Vagina (tissue), 2 donors: ENCODE data around the gene MRPL17. TPM values are rescaled to one million over a fixed set of nuclear protein-coding genes. Genes with fewer than 3 reads are reported as not detected.
"Not testable (repeated sequence)": the region's sequence is repeated elsewhere in the genome, so short reads cannot be mapped to it uniquely, and the experiment has no call there.

Source experiments
- DNase-seq, 2 donors: peaks; one replicate each; pipeline ENCODE4 v3.0.0-alpha.2; 2017; ENCODE audit errors: extremely low spot score in 2 of 2
- H3K27ac ChIP-seq: fragments of 200-600 bp; sonication (generic); one replicate; pipeline ENCODE4 v1.5.1; 2019
- H3K27me3 ChIP-seq: fragments of 200-600 bp; sonication (generic); one replicate; pipeline ENCODE4 v1.5.1; 2019
- H3K36me3 ChIP-seq, 2 donors: fragments of 200-600 bp; sonication (generic); one replicate each; pipeline ENCODE4 v1.5.1; 2017 to 2019
- H3K4me1 ChIP-seq: fragments of 200-600 bp; sonication (generic); one replicate; pipeline ENCODE4 v1.5.1; 2019
- H3K4me3 ChIP-seq, 2 donors: fragments of 200-600 bp; sonication (generic); 1 replicate in 1 of 2; 2 replicates in 1 of 2; pipeline ENCODE4 v1.5.1; 2016 to 2019
- H3K9me3 ChIP-seq: fragments of 200-600 bp; sonication (generic); one replicate; pipeline ENCODE4 v1.5.1; 2019
- CTCF ChIP-seq, 3 experiments: fragments of 450-650 bp in 2 of 3; fragments of 200-600 bp in 1 of 3; sonication (generic) in 1 of 3; IDR thresholded peaks; one replicate each; pipeline ENCODE4 v1.5.1; 2017 to 2019; ENCODE audit warnings: antibody characterized with exemption in 3 of 3, mild to moderate bottlenecking in 2 of 3, moderate library complexity in 2 of 3
- POLR2A ChIP-seq, 2 donors: fragments of 450-650 bp; IDR thresholded peaks; one replicate each; pipeline ENCODE4 v1.6.1; 2017; ENCODE audit warnings: antibody characterized with exemption in 2 of 2, mild to moderate bottlenecking in 2 of 2, moderate library complexity in 2 of 2
- POLR2AphosphoS5 ChIP-seq, 2 donors: sonication (generic); formaldehyde crosslinking; IDR thresholded peaks; one replicate each; pipeline ENCODE4 v1.9.0; 2017; ENCODE audit warnings: antibody characterized with exemption in 2 of 2, mild to moderate bottlenecking in 2 of 2, low read depth in 1 of 2; ENCODE audit not compliant: insufficient read depth in 1 of 2
- intact Hi-C: fragments of 100-400 bp; cut with DNase I; formaldehyde crosslinking; loops from one replicate; pipeline ENCODE4 v1.15.1; 2023
- total RNA-seq: library from RNA; depleted of rRNA; stranded (reverse); fragments of >200 nt; gene quantifications from one replicate; pipeline ENCODE4 v1.2.3, GENCODE V29; 2016

Gene MRPL17
- total RNA-seq, 1 donor from 2014 or later, result 55.2 TPM

GRCh38 chr11:6705905-6706535, 22.9 kb upstream of the MRPL17 start:
- no peak overlapping the region for H3K4me3 ChIP-seq
- TF ChIP-seq POLR2AphosphoS5 (IDR thresholded peaks at IDR 0.05; ENCODE audit: insufficient read depth in 1 of 2, low read depth in 1 of 2) (peak in 1 of 2 donors; percentile 54), POLR2A (IDR thresholded peaks at IDR 0.05) (no peak), CTCF (IDR thresholded peaks at IDR 0.05) (peak; percentile 46 to 88 (median 84))
- no peaks in the 10 kb centered on the region for H3K36me3 ChIP-seq
- intact Hi-C loops, result no loop called here
- no peaks in the 10 kb centered on the region for H3K9me3 ChIP-seq
- no peaks in the 10 kb centered on the region for H3K4me1 ChIP-seq
- no peak for DNase-seq
- H3K27ac ChIP-seq, result no peak overlapping the region
- no peaks in the 10 kb centered on the region for H3K27me3 ChIP-seq

GRCh38 chr11:6703247-6704063, 20.3 kb upstream of the MRPL17 start:
- Histone ChIP-seq H3K27ac (no peak overlapping the region), H3K27me3 (no peaks in the 10 kb centered on the region), H3K9me3 (no peaks in the 10 kb centered on the region), H3K4me3 (no peak overlapping the region), H3K36me3 (no peaks in the 10 kb centered on the region), H3K4me1 (no peaks in the 10 kb centered on the region)
- DNase-seq, result no peak
- intact Hi-C loops, result no loop called here
- TF ChIP-seq POLR2A (IDR thresholded peaks at IDR 0.05), result no peak
- peak; percentile 28 to 43 (median 41) for TF ChIP-seq CTCF (IDR thresholded peaks at IDR 0.05)

GRCh38 chr11:6701955-6702354, 18.8 kb upstream of the MRPL17 start:
- H3K4me1 ChIP-seq, DNase-seq, H3K9me3 ChIP-seq, H3K4me3 ChIP-seq, H3K27ac ChIP-seq, H3K27me3 ChIP-seq, intact Hi-C loops, H3K36me3 ChIP-seq: not testable (repeated sequence)

- no peak for TF ChIP-seq POLR2A (IDR thresholded peaks at IDR 0.05)
- TF ChIP-seq POLR2AphosphoS5 (IDR thresholded peaks at IDR 0.05; ENCODE audit: insufficient read depth in 1 of 2, low read depth in 1 of 2), result peak in 1 of 2 donors; percentile 87
- no peak for TF ChIP-seq CTCF (IDR thresholded peaks at IDR 0.05)
- Histone ChIP-seq H3K27ac (peak overlapping the region; percentile 53), H3K4me3 (no peak overlapping the region), H3K27me3 (no peaks in the 10 kb centered on the region), H3K9me3 (no peaks in the 10 kb centered on the region), H3K36me3 (no peaks in the 10 kb centered on the region), H3K4me1 (peaks cover 27% of the 10 kb centered on the region)
- no peak for DNase-seq
- intact Hi-C loops, result loop anchor here (5.0 kb wide), 1 partner anchor 163 kb away; no protein-coding TSS in a partner anchor
Measured at GRCh38 chr11:6695377-6695776, 12.2 kb upstream of the MRPL17 start.

GRCh38 chr11:6694229-6694535, 11.0 kb upstream of the MRPL17 start:
- intact Hi-C loops, result no loop called here
- DNase-seq, result no peak
- peak overlapping the region; percentile 53 for H3K27ac ChIP-seq

More at GRCh38 chr11:6694229-6694535, 11.0 kb upstream of the MRPL17 start:
- Histone ChIP-seq H3K4me3 (no peak overlapping the region), H3K36me3 (no peaks in the 10 kb centered on the region), H3K27me3 (no peaks in the 10 kb centered on the region), H3K9me3 (no peaks in the 10 kb centered on the region), H3K4me1 (peaks cover 27% of the 10 kb centered on the region)
- no peak for TF ChIP-seq CTCF (IDR thresholded peaks at IDR 0.05)
- TF ChIP-seq POLR2A (IDR thresholded peaks at IDR 0.05), result no peak
- TF ChIP-seq POLR2AphosphoS5 (IDR thresholded peaks at IDR 0.05; ENCODE audit: insufficient read depth in 1 of 2, low read depth in 1 of 2), result no peak
